H54 (cell line): ENCODE data around the gene SAMD10.
"Not testable (repeated sequence)": the region's sequence is repeated elsewhere in the genome, so short reads cannot be mapped to it uniquely, and the experiment has no call there.

Experiments
- DNase-seq: peaks from one replicate; pipeline ENCODE4 v3.0.0; 2011; ENCODE audit warnings: low spot score, mixed read lengths; ENCODE audit not compliant: insufficient read length
- FAIRE-seq: peaks from 3 replicates; lab custom pipeline; 2011; peaks lifted over from hg19 to GRCh38; lab: Jason Lieb, UNC
- POLR2A ChIP-seq: IDR thresholded peaks from 2 replicates; pipeline ENCODE4 v1.6.1; 2011; ENCODE audit warnings: low read depth, mild to moderate bottlenecking, low read length

The SAMD10 gene

GRCh38 chr20:63979557-63980316 lies at the start of gene SAMD10:
TSS of gene SAMD10 (minus strand) at chr20:63979642. CDS start at chr20:63979467, 175 bp downstream.
- DNase-seq: peak; percentile 52
- FAIRE-seq: no peak
- TF ChIP-seq POLR2A: no peak

GRCh38 chr20:64027981-64028685 lies 48.7 kb upstream of the SAMD10 start:
- no peak for TF ChIP-seq POLR2A
- FAIRE-seq: no peak
- DNase-seq: no peak

- FAIRE-seq (no peak), DNase-seq (no peak)
- TF ChIP-seq POLR2A: no peak
Measured at GRCh38 chr20:64025826-64026412, 46.5 kb upstream of the SAMD10 start.

- FAIRE-seq: no peak
- no peak for TF ChIP-seq POLR2A
- DNase-seq: no peak
Measured at GRCh38 chr20:64025101-64025825, 45.8 kb upstream of the SAMD10 start.

- TF ChIP-seq POLR2A: no peak
- FAIRE-seq (no peak), DNase-seq (no peak)
Measured at GRCh38 chr20:64024141-64024990, 44.9 kb upstream of the SAMD10 start.

GRCh38 chr20:64023361-64024140 lies 44.1 kb upstream of the SAMD10 start:
- no peak for TF ChIP-seq POLR2A
- DNase-seq (no peak), FAIRE-seq (no peak)

GRCh38 chr20:64022671-64023360 lies 43.4 kb upstream of the SAMD10 start:
- FAIRE-seq (no peak), DNase-seq (no peak)
- TF ChIP-seq POLR2A: no peak

- no peak for FAIRE-seq
- DNase-seq: no peak
- TF ChIP-seq POLR2A: no peak
Measured at GRCh38 chr20:64021124-64021975, 41.9 kb upstream of the SAMD10 start.

- TF ChIP-seq POLR2A: no peak
- FAIRE-seq: no peak
- DNase-seq: no peak
Measured at GRCh38 chr20:64015635-64016034, 36.2 kb upstream of the SAMD10 start.

- FAIRE-seq, DNase-seq: not testable (repeated sequence)
Measured at GRCh38 chr20:64012385-64013154, 33.1 kb upstream of the SAMD10 start.

GRCh38 chr20:64011366-64011779 lies 31.9 kb upstream of the SAMD10 start:
- TF ChIP-seq POLR2A: no peak
- no peak for FAIRE-seq
- no peak for DNase-seq
